H1 (cell line): ENCODE measurements around the gene TYRP1. TPM values are rescaled to one million over a fixed set of nuclear protein-coding genes. Genes with fewer than 3 reads are reported as not detected.

Experiments
- RAD21 ChIP-seq, 2 experiments: IDR thresholded peaks in 1 of 2; conservative IDR thresholded peaks in 1 of 2; 2 replicates each; pipeline ENCODE4 v1.6.1; 2011; ENCODE audit warnings: low read depth in 2 of 2, low read length in 2 of 2, improper control_type of control experiment in 1 of 2, inconsistent platforms in 1 of 2, mild to moderate bottlenecking in 1 of 2, moderate library complexity in 1 of 2
- polyA plus RNA-seq, 7 experiments: library from polyadenylated mRNA; depleted of rRNA in 3 of 7; stranded (reverse) in 5 of 7; unstranded in 2 of 7; fragments of >200 nt in 5 of 7; fragments of 200-250 nt in 2 of 7; gene quantifications; 1 replicate in 5 of 7; 2 replicates in 1 of 7; 4 replicates in 1 of 7; pipeline versions ENCODE4 v1.2.1 to v1.2.3, GENCODE V29; 2011 to 2013; ENCODE audit warnings: missing spikeins in 2 of 7, mixed read lengths in 2 of 7
- total RNA-seq: library from RNA; stranded (reverse); fragmentation: NEBNext Ultra II Directional; extraction: Animal tissue kit (Norgen Biotek cat#: 25700); gene quantifications from 2 replicates; pipeline ENCODE4 v1.2.1, GENCODE V29; 2021

Gene TYRP1
- total and polyA plus RNA-seq, 2 of the 8 experiments (the other 6 are each of a cell fraction or from before 2014, with no cell fraction given): 0.15 TPM; not detected in 1

- no peak for TF ChIP-seq RAD21 (IDR thresholded peaks at IDR 0.05 in 1 of 2, conservative IDR thresholded peaks at IDR 0.05 in 1 of 2; ENCODE audit: low read depth in 2 of 2, low read length in 2 of 2)
- TF ChIP-seq, all 59 proteins: peak for 0
These were observed 828 bp downstream of the TYRP1 start (continued) for GRCh38 chr9:12694013-12694412.
